ENCODE data around the gene CNKSR2. TPM values are rescaled to one million over a fixed set of nuclear protein-coding genes. Genes with fewer than 3 reads are reported as not detected.

The CNKSR2 gene
- 15.8 TPM for total RNA-seq

- H3K4me1 ChIP-seq (ENCODE audit: insufficient read depth, low read length), result peaks cover 4% of the 10 kb centered on the region
- H3K27me3 ChIP-seq (ENCODE audit: insufficient read depth, low read length), result peaks cover 11% of the 10 kb centered on the region
- H3K4me3 ChIP-seq (ENCODE audit: low read length), result peak within 1 kb of the TSS; percentile 43
- H3K9me3 ChIP-seq (ENCODE audit: low read depth, low read length), result no peaks in the 10 kb centered on the region
Measured at GRCh38 chrX:21374163-21374993, at the start of gene CNKSR2. Gene CNKSR2, plus strand, starts transcription at chrX:21374418. Its CDS starts 480 bp downstream, at chrX:21374898.

DNA sequence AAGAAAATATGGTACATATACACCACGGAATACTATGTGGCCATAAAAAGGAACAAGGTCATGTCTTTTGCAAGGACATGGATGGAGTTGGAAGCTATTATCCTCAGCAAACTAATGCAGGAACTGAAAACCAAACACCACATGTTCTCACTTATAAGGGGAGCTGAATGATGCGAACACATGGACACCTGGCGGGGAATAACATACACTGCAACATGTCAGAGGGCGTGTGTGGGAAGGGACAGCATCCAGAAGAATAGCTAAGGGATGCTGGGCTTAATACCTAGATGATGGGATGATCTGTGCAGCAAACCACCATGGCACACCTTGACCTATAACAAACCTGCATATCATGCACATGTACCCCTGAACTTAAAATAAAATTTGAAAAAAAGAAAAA is 19.5 kb upstream of the CNKSR2 start:
- no peaks in the 10 kb centered on the region for H3K27me3 ChIP-seq (ENCODE audit: insufficient read depth, low read length)
- H3K9me3 ChIP-seq (ENCODE audit: low read depth, low read length), result no peaks in the 10 kb centered on the region
- no peak overlapping the region for H3K4me3 ChIP-seq (ENCODE audit: low read length)
- no peaks in the 10 kb centered on the region for H3K4me1 ChIP-seq (ENCODE audit: insufficient read depth, low read length)

DNA sequence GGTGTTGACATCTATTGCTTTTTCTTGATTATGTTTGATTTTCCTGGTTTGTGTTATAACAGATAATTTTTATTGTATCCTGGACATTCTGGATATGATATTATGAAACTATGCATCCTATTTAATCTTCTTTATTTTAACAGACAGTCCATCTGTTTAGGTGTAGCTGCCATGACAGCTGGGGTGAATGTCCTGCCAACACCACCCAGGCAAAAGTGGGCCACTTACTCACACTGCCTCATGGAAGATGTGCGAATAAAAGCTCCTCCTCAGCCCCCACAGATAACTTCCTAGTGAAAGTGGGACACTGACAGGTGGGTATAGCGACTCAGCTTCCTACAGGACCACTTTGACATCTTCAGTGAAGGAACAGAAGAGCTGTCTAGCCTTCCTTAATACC is 18.4 kb upstream of the CNKSR2 start:
- no peaks in the 10 kb centered on the region for H3K27me3 ChIP-seq (ENCODE audit: insufficient read depth, low read length)
- H3K9me3 ChIP-seq (ENCODE audit: low read depth, low read length), result no peaks in the 10 kb centered on the region
- H3K4me1 ChIP-seq (ENCODE audit: insufficient read depth, low read length), result no peaks in the 10 kb centered on the region
- H3K4me3 ChIP-seq (ENCODE audit: low read length), result no peak overlapping the region

- H3K4me1 ChIP-seq (ENCODE audit: insufficient read depth, low read length), result peaks cover 4% of the 10 kb centered on the region
- H3K27me3 ChIP-seq (ENCODE audit: insufficient read depth, low read length), result peaks cover 4% of the 10 kb centered on the region
- no peak overlapping the region for H3K4me3 ChIP-seq (ENCODE audit: low read length)
- H3K9me3 ChIP-seq (ENCODE audit: low read depth, low read length), result no peaks in the 10 kb centered on the region
Measured at GRCh38 chrX:21369613-21370012, 4.6 kb upstream of the CNKSR2 start.

DNA sequence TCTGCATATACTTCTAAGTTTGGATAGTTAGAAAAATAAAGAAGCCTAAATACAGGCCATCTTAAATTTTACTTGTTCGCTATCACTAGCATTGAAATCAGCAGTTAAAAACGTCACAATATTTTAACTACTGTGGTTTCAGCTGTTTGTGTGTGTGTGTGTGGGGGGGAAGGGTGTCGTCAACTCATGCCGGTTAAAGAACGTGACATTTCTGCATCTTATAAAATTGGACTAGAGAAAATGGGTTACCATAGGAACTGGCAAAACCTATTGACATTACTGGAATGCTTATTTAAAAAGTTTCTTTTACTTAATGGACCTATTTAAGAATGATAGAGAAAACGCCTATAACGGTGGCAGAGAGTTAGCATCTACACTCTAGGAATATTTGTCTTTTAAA is 1.2 kb upstream of the CNKSR2 start:
- Histone ChIP-seq H3K4me1 (ENCODE audit: insufficient read depth, low read length) (peaks cover 4% of the 10 kb centered on the region), H3K9me3 (ENCODE audit: low read depth, low read length) (no peaks in the 10 kb centered on the region), H3K27me3 (ENCODE audit: insufficient read depth, low read length) (peaks cover 11% of the 10 kb centered on the region), H3K4me3 (ENCODE audit: low read length) (no peak overlapping the region)

GRCh38 chrX:21373637-21374162 is 518 bp upstream of the CNKSR2 start:
- Histone ChIP-seq H3K27me3 (ENCODE audit: insufficient read depth, low read length) (peaks cover 11% of the 10 kb centered on the region), H3K4me1 (ENCODE audit: insufficient read depth, low read length) (peaks cover 4% of the 10 kb centered on the region), H3K4me3 (ENCODE audit: low read length) (peak overlapping the region; percentile 43), H3K9me3 (ENCODE audit: low read depth, low read length) (no peaks in the 10 kb centered on the region)

GRCh38 chrX:21374994-21375707 is 933 bp downstream of the CNKSR2 start:
- Histone ChIP-seq H3K9me3 (ENCODE audit: low read depth, low read length) (no peaks in the 10 kb centered on the region), H3K27me3 (ENCODE audit: insufficient read depth, low read length) (peaks cover 11% of the 10 kb centered on the region), H3K4me3 (ENCODE audit: low read length) (peak overlapping the region; percentile 43), H3K4me1 (ENCODE audit: insufficient read depth, low read length) (peaks cover 4% of the 10 kb centered on the region)

GRCh38 chrX:21375708-21376009 is 1.4 kb downstream of the CNKSR2 start:
- peaks cover 4% of the 10 kb centered on the region for H3K4me1 ChIP-seq (ENCODE audit: insufficient read depth, low read length)
- H3K4me3 ChIP-seq (ENCODE audit: low read length), result peak overlapping the region; percentile 43
- peaks cover 11% of the 10 kb centered on the region for H3K27me3 ChIP-seq (ENCODE audit: insufficient read depth, low read length)
- H3K9me3 ChIP-seq (ENCODE audit: low read depth, low read length), result no peaks in the 10 kb centered on the region

DNA sequence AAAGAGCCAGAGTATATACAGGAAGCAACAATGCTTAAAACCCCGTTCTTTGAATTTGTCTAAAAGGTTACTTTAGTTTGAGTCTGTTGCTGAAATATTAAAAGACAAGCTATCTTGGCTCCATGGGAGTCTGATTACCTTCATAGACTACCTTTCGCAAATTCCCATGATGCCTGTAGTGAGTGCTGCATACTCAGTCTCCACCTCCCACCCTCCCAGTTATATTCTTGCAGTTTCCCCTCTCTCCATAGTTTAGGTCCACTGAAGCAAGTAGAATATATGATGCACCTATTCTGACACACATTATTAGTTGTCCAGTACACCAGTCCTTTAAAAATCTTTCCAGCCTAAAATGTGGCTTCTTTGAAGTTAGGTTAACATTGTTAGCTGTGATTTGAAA is 2.4 kb downstream of the CNKSR2 start:
- no peaks in the 10 kb centered on the region for H3K9me3 ChIP-seq (ENCODE audit: low read depth, low read length)
- peaks cover 4% of the 10 kb centered on the region for H3K4me1 ChIP-seq (ENCODE audit: insufficient read depth, low read length)
- H3K27me3 ChIP-seq (ENCODE audit: insufficient read depth, low read length), result peaks cover 11% of the 10 kb centered on the region
- no peak overlapping the region for H3K4me3 ChIP-seq (ENCODE audit: low read length)

DNA sequence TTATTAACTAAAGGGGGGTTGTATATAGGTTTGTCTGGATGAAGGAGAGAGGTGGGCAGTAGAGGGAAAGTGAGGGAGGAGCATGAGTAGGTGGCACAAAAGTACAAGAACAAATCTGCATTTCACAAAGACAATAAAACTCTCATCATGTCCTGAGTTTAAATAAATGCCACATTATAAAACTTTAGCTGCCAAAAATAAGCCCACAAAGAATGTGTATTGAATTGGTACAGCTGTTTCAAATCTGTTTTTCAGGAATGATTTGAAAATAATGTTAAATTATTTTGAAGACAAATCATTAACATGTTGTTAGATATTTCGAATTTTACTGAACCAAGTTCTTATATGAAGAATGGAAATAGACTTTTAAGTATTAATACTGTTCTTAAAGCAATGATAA is 5.8 kb downstream of the CNKSR2 start:
- Histone ChIP-seq H3K27me3 (ENCODE audit: insufficient read depth, low read length) (peaks cover 7% of the 10 kb centered on the region), H3K4me1 (ENCODE audit: insufficient read depth, low read length) (no peaks in the 10 kb centered on the region), H3K4me3 (ENCODE audit: low read length) (no peak overlapping the region), H3K9me3 (ENCODE audit: low read depth, low read length) (no peaks in the 10 kb centered on the region)

DNA sequence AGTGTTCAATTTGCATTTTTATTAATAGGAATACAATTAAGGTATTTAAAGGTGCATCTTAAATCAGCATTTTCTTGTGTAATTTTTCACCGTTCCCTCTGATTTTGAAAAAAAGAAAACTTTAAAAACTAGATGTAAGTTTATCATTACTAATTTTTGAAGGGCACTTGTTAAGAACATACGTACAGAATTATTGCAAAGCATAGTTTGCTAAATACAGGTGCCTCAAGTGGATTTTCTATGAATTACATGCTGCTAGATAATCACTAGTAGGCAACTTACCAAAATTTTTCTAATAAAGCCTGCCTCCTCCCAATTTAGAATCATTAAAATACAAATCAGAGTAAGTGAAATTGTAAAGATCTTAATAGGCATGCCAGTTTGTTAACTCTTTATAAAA is 8.5 kb downstream of the CNKSR2 start:
- no peak overlapping the region for H3K4me3 ChIP-seq (ENCODE audit: low read length)
- no peaks in the 10 kb centered on the region for H3K27me3 ChIP-seq (ENCODE audit: insufficient read depth, low read length)
- H3K9me3 ChIP-seq (ENCODE audit: low read depth, low read length), result no peaks in the 10 kb centered on the region
- H3K4me1 ChIP-seq (ENCODE audit: insufficient read depth, low read length), result no peaks in the 10 kb centered on the region

DNA sequence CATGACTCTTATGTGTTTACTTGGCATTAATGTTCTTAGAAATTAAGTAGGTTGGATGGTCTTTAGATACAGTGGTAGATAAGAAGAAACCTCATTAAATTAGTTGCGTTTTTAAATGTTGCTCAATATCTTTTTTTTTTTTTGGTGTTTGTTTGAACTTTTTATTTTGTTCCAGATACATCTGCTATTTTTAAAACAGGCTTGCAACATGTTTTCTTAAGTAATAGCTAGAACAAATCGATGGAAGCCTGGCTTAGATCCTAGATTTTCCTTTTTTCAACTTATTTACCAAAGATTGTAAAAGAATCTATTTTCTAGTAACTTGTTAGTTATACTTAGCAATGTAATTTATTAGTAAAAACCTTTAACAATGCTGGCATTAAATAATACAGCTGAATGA is 9.3 kb downstream of the CNKSR2 start:
- Histone ChIP-seq H3K9me3 (ENCODE audit: low read depth, low read length) (no peaks in the 10 kb centered on the region), H3K4me1 (ENCODE audit: insufficient read depth, low read length) (no peaks in the 10 kb centered on the region), H3K4me3 (ENCODE audit: low read length) (no peak overlapping the region), H3K27me3 (ENCODE audit: insufficient read depth, low read length) (no peaks in the 10 kb centered on the region)

GRCh38 chrX:21384178-21384577 is 10.0 kb downstream of the CNKSR2 start:
- Histone ChIP-seq H3K4me3 (ENCODE audit: low read length) (no peak overlapping the region), H3K9me3 (ENCODE audit: low read depth, low read length) (no peaks in the 10 kb centered on the region), H3K27me3 (ENCODE audit: insufficient read depth, low read length) (no peaks in the 10 kb centered on the region), H3K4me1 (ENCODE audit: insufficient read depth, low read length) (no peaks in the 10 kb centered on the region)

DNA sequence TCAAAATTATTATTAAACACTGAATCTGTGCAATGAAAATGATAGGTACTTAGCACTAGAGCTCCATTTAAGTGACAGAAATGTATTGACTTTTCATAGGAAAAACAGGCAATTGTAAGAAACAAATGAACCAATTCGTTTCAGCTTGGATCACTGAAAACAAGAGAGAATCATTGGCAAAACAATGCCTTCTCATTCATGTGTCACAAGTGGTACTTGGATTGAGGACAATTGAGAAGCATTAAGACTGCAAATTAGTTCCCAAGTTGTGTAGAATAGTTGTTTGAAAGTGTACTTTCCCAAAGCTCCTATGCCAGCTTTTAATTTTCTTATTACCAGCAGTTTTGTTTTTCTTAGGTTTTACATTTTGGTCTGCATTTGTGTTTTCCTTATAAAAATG is 20.6 kb downstream of the CNKSR2 start:
- Histone ChIP-seq H3K9me3 (ENCODE audit: low read depth, low read length) (no peaks in the 10 kb centered on the region), H3K4me1 (ENCODE audit: insufficient read depth, low read length) (no peaks in the 10 kb centered on the region), H3K27me3 (ENCODE audit: insufficient read depth, low read length) (no peaks in the 10 kb centered on the region), H3K4me3 (ENCODE audit: low read length) (no peak overlapping the region)

DNA sequence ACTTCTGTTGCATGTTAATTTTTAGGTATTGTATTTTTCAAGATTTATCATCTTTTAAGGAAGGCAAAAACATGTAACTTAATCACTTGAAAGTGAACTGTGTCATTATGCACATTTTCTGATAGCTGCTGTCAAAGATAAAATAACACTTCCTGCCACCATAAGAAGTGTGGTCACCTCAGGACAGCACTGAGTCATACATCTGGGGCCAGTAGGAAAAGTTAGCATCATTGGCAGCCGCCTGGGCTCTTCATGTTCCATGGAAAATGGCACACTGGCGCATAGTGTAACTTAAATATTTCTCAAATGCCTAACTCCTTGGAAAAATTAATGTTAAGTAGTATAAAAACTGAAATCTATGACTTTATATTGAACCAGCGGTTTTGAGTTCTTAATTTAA is 24.2 kb downstream of the CNKSR2 start:
- no peak overlapping the region for H3K4me3 ChIP-seq (ENCODE audit: low read length)
- H3K9me3 ChIP-seq (ENCODE audit: low read depth, low read length), result no peaks in the 10 kb centered on the region
- H3K4me1 ChIP-seq (ENCODE audit: insufficient read depth, low read length), result no peaks in the 10 kb centered on the region
- H3K27me3 ChIP-seq (ENCODE audit: insufficient read depth, low read length), result no peaks in the 10 kb centered on the region

Measured in mononuclear cell (primary cell).